Activated T-helper 1 cell treated with anti-CD3 and anti-CD28 coated beads, Interleukin-2, amount 50 U/mL, for 16 hours (primary cell): ENCODE results near the gene TIMP2.
"Not testable (repeated sequence)": the region's sequence is repeated elsewhere in the genome, so short reads cannot be mapped to it uniquely, and the experiment has no call there.

Source experiments
- DNase-seq, 2 donors: peaks; one replicate each; pipeline ENCODE4 v3.0.0-alpha.2; 2020; ENCODE audit warnings: low read depth in 1 of 2, low spot score in 1 of 2

TIMP2 gene, protein sequence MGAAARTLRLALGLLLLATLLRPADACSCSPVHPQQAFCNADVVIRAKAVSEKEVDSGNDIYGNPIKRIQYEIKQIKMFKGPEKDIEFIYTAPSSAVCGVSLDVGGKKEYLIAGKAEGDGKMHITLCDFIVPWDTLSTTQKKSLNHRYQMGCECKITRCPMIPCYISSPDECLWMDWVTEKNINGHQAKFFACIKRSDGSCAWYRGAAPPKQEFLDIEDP

DNA sequence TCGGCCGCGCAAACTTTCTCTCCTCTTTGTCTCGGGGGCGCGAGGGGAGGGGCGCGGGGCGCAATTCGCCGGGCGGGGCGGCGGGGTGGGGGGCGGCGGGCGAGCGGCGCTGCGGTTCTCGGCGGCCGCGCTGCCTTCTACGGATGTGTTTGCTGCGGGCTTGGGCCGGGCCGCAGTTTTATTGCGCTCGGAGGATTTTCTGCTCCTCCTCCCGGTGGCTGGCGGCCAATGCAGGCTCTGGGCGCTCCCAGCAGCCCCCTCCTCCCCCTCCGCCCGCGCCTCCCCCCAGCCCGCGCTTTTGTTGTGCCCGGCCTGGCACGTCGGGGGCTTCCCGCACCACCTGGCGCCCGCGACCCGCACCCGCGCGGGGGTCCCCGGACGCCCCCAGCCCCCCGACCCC lies at the start of gene TIMP2:
TSS of gene TIMP2 (minus strand) at position 154 of the 400 bp plus-strand sequence. CDS start 299 bp downstream, outside the sequence.
- DNase-seq, result peak; percentile 41 to 46

DNA sequence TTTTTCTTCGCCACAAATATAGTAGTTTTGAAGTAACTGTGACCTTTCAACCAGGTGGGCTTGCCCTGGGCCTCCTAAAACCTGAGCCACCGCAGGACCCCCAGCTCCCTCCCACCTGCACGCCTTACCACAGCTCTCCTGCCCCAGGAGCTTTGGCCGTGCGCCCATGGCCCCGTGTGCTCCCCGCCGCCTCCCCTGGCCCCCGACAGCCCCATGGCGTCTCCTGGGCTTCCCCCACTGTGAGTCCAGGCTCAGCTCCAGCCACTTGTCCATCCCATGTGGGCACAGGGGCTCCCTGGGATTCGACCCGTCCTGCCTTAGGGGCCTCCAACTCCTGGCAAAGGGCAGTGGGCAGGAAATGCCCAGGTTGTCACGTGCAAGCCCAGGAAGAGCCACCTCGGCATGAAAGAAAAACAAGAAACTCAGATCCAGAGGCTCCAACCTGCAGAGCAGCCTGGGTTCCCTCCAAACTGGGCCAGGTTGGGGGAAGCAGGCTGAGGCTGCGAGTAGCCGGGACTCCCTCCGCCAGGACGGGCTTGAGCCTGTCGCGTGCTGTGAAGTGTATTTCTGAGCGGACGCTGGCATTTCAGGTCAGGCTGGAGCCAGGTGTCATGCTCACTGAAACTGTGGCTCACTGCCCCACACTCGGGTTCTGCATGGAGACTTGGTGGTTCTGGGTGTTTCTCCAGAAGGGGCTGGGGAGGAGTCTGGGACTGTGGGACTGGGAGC lies 48.8 kb upstream of the TIMP2 start:
- no peak for DNase-seq

DNA sequence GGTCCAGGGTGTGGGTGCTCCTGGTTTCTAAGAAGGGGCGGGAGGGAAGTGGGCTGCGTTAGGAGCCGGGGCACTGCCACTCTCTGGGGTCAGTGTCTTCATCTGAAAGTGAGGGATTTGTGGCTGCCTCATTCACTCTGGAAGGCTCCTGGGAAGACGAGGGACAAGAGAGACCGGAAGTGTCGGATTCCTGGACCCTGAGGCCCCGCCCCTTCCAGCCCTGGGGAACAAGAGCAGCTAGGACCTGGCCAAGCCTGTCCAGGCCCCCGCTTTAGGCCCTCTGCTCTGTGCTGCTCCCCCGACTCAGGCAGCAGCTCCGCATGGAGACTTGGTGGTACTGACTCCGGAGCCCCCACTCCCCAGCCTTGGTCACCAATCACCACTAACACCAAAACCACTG lies 48.0 kb upstream of the TIMP2 start:
- DNase-seq, result no peak

DNA sequence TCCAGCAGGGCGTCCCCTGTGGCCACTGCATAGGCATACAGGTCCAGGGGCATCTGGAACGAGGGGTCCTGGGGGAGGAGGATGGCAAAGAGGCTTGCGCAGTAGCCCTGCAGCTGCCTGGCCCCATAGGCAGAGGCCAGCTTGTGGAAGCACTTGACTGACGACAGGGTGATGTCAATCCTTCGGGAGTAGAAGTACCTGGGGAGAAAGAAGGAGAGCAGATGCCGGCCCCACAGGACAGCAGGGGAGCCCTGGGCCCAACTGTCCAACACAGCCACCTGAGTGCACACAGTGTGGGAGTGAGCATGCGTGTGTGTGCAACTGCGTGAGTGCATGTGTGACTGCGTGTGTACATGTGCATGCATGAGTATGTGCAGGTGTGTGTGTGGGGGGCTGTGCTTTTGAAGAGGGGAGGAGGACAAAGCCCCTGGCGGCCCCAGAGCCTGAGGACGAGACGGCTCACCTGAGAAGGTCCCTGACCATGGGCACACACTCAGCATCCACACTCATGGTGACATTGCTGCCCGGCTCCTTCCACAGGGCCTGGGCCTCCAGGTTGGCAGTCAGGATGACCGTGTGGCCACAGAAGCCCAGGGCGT lies 47.4 kb upstream of the TIMP2 start:
- DNase-seq, result no peak

DNA sequence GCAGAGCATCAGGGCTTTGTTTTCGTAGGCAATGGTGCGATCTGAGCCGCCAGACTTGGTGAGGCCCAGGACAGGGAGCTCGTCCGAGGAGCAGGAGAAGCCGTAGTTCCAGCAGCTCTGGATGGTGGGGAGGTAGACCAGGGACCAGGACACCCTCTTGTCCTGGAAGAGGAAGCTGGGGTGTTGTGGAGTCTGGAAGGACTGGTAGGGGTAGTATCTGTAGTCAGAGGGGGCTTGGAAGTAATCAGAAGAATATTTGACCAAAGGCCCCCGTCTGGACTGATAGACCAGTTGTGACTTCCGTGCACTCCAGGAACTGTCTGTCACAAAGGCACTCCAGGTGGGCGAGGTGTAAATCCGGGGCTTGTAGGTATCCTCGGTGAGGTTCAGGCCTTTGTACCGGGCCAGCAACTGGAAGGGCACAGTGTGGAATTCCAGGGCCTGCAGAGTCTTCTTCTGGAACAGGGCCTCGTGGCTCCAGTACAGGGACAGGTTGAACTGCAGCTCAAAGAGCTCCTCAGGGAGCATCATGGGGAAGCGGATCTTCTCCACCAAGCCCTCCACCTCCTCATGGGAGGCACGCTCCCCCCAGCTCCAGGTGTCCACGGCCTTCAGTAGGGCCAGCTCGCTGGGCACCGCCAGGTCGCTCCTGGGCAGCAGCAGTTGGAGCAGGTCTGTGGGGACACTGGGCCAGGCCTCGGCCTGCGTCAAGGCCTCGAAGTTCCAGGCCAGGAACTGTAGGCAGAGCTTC lies 46.7 kb upstream of the TIMP2 start:
- no peak for DNase-seq

DNA sequence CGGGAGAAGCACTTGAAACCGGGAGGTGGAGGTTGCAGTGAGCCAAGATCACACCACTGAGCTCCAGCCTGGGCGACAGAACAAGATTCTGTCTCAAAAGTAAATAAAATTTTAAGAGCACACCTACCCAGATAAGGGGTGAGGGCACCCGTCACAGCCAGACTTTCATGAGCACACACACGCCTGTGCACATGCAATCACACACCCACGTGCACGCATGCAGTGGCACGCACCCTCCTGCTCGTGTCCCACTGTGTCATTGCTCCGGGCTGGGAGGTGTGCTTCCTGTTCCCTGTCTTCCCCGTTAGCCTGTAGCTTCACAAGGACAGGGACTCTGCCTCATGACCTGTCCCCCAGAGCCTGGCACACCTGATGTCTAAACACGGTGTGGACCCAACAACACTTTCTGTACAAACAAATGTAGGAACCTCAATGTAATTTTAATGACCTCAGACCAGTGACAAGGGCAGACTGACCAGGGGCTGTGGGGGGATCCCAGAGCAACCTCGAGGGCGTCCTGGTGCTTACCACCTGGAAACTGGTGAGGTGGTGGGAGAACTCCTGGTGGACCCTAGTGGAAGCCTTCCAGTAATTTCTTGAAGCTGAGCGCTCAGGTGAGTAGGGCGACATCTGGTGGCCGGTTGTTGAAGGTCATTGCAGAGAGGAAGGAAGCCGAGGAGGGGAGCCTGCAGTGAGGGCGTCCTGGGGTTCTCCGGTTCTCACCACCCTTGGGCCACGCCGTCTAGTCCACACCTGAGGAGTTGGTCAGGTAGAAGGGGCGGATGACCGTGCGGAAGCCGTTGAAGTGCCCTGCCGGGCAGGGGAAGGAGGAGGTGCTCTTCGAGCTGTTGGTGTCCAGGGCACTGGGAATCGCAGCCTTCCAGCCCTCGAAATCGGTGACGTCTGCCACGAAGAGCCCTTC lies 45.9 kb upstream of the TIMP2 start:
- DNase-seq, result peak; percentile 49 to 73

DNA sequence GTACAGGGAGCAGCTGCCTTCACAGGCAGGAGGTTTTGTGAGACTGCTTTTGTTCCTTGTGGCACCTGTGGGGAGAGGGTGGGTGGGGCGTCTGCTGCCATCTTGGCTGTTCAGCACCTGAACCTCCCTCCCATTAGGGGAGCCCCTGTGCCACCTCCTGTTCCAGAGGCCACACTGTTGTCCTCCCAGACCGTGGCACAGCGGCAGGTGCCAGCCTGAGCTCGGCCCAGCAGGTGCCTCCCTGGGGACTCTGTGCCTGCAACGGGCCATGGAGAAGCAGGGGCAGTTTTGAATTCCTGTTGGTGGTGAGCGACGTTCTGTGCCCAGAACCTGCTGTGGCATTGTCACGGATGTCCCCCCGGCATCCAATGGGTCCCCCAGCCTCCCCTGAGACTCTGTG lies 44.7 kb upstream of the TIMP2 start:
- DNase-seq, result no peak

DNA sequence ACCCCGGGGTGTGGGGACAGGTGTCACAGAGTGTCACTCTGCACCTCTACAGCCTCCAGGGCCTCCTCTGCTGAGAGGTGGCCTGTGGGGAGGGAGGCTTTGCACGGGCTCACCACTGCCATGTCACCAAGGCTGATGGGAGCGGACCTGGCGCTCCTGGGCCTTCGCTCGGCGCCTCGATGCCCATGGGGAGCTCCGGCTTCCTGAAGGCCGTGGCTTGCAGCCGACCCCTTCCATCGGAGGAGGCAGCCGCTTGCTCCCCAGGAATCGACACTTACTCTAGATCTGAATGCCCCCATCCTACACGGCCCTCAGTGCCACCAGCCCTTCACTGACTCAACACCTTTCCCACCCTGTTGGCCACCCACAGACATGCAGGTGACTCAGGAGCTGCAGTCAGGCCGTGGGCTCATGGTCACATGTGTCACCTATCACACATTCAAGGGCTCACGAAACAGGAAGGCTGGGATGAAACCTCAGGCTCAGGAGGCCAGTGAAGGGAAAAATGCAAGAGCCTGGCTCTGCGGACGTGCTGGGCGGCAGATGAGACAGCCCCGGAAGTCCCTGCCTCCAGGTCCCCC lies 42.7 kb upstream of the TIMP2 start:
- DNase-seq, result no peak

DNA sequence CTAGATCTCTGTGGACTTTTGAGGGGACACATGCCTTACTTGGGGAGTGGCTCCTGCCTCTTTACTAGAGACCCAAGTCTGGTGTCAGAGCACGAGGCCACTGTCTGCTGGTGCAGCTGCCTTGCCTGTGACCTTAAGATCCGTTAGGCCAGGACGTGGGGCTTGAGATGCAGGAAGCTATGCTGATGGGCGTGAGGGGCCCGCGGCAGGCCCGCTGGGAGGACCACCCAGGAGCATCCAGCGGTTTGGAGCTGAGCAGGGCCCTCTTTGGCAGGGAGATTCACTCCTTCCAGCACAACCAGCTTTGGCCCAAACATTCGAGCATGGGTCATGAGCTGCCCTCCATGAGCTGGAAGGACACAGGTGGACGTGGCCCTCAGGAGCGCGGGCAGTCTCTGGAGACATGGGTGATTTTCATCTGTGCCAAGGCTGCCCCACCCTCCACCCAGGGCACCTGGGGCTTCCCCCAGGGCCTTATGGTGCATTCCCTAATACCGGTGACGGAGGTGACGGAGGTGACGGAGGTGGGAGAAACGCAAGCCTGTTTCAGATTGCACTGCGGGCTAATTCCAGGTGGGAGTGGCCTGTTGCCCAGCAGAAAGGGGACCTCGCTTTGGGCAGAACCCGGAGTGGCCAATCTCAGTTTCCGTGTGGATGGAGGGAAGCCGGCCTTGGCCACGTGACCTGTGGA lies 41.9 kb upstream of the TIMP2 start:
- no peak for DNase-seq

DNA sequence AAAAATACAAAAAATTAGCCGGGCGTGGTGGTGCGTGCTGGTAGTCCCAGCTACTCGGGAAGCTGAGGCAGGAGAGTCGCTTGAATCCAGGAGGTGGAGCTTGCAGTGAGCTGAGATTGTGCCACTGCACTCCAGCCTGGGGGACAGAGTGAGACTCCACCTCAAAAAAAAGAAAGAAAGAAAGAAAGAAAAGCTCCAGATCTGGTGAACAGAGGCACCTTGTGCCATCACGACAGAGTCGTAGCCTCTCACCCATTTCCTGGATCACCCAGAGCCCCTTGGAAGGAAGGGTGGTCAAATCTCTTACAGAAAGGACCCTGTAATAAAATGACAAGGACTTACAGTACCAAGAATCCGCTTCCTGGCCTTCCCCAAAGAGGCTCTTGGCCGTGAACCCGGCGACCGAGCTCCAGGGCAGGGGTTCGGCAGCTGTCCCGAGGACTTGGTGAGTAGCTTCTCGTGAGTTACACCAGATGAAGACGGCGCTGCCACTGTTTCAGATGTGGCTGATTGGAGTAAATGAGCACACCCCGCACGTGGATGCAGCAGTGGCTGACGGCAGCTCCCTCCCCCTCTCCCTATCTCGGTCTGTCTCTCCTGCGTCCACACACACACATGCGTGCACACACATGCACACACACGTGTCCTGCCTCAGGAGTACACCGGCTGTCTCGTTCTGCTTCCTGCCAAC lies 41.1 kb upstream of the TIMP2 start:
- no peak for DNase-seq

DNA sequence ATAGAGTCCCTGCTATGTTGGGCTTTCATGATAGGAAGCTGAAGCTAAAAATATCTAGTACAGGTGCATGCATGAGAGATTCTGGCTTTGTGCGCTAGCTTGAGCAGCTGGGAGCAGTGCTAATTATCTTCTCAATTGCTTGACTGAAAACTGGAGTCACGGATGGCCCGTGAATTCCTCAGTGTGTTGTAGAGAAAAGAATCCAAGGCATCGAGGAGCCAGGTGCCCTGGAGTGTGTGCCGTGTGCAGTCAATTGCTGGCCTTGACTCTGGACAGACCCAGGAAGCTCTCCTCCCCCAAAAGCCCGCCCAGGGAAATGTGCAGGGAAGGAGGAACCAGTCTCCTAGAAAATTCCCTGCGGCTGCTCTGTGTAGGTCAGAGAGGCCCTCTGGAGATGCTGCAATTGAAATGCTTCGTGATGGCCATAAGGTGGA lies 40.3 kb upstream of the TIMP2 start:
- DNase-seq, result no peak

DNA sequence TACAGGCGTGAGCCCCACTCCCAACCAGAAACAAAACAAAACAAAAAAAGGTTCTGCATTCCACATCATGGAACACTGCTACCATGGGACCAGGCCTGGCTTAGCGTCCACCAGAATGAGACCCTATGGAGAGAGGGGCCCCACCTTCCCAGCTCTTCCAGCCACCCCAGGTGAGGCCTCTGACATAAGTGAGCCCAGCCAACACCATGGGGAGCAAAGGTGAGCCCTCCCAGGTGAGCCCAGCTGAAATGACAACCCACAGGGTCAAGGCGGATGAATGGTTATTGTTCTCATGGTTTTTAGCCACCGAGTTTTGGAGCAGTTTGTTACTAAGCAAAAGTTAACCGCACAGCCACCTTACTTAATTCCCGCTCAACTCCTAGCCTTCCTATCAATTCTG lies 38.2 kb upstream of the TIMP2 start:
- DNase-seq, result no peak

DNA sequence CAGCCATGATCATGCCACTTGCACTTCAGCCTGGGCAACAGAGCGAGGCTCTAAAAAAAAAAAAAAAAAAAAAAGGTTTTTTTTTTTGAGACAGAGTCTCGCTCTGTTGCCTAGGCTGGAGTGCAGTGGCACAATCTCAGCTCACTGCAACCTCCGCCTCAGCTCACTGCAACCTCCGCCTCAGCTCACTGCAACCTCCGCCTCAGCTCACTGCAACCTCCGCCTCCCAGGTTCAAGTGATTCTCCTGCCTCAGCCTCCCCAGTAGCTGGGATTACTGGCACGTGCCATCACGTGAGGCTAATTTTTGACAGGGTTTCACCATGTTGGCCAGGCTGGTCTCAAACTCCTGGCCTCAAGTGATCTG lies 37.8 kb upstream of the TIMP2 start:
- not testable (repeated sequence) for DNase-seq

DNA sequence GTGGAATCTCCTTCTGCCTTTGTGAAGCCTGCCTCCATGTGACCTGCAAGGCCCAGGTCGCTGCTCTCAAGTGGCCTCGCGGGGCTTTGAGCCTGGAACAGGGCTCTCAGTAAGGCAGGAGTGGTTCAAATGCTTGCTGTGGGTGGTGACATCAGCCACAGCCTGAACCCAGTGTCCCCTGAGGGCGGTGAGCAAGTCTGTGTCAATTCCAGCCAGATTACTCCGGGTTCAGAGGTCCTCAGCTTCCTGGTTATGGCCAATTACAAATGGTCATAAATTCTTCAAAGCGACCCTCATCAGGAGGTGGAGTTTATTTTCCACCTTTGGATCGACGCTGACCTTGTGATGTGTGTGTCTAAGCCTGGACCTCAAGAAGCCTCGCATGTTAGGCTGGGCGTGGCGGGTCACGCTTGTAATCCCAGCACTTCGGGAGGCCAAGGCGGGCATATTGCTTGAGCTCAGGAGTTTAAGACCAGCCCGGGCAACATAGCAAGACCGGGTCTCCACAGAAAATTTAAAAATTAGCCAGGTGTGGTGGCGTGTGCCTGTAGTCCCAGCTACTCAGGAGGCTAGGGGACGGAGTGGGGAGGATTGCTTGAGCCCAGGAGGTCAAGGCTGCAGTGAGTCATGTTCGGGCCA lies 37.3 kb upstream of the TIMP2 start:
- no peak for DNase-seq

DNA sequence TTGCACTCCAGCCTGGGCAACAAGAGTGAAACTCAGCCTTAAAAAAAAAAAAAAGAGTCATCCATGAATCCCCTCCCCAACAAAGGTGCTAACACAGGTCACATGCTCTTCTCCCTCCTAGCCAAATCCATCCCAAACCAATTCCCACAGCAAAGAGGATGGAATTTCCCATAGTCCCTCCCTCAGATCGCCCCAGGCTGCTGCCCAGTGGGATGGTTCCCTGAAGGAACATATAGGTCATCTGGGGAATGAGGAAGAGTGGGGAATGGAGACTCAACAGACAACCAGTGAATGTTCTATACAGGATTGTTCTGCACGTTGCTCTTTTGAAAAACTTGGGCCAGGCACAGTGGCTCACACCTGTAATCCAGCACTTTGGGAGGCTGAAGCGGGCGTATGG lies 36.4 kb upstream of the TIMP2 start:
- no peak for DNase-seq

DNA sequence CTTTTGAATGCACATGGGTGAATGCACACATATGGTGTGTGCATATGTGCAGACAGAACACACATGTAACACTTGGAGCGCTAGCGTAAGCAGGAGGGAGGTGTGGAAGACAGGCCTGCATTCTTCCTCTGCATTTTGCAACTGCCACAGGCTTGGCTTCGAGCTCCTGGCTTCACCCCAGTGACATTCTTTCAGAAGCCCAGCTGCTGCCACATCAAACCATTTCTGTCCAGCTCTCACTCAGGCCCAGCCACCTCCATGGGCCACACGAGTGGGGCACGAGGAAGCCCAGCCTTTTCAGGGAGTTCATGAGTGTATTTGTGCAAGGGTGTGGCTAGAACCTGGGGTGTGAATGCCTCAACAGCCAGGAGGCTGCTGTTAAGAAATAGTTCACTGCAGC lies 35.7 kb upstream of the TIMP2 start:
- no peak for DNase-seq

DNA sequence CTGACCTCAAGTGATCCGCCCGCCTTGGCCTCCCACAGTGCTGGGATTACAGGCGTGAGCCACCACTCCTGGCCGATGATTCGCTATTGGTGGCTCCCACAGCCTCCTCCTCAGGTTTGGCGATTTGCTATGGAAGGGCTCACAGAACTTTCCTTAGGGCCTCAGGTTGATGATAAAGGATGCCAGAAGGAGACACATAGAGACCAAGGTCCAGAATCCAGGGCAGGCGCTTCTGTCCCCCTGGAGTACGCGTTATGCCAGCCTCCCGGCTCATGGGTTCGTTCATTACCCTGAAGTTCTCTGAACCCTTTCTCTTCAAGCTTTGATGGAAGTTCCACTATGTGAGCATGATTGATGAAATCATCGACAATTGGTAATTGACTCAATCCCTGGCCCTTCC lies 34.6 kb upstream of the TIMP2 start:
- DNase-seq, result no peak

DNA sequence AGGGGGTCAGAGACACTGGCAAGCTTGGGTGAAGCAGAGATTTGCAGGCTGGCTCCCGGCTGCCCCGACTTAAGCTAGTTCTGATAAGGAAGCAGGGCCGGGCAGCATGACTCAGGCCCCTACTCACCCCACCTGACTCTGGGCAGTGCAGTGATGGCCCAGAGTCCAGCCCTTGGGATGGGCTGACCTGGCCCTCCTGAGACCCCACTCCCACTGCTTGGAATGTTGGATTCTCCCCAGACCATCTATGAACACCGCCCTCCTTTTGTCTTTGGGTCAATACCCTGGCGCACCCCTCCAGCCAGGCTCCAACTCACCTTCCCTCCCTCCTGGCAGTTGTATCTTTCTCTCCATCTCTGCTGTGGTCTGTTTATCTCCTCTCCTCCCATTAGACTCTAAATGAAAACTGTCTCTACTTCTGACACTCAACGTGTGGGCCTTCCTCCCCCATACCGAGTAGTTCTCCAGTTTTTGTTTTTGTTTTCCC lies 33.5 kb upstream of the TIMP2 start:
- DNase-seq, result no peak

DNA sequence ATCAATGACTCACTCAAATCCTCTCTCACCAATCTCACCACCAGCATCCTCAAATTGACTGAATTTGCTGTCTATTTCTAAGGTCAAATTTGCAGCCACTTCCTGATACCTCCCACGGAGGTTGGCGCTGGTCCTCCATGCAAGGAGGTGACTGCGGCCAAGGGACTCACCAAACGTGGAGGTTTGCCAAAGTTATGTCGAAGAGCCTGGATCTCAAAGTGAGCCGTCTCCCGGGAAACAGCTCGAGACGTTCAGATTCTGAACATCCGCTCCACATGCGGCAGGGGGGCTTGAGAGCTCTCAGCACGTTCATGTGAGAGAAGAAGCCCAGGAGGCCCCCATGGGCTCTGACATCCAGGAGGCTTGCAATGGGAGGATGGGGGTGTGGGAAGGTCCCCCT lies 31.9 kb upstream of the TIMP2 start:
- DNase-seq, result no peak
